ENCODE data around the gene SFTPD.
"Not testable (repeated sequence)": the region's sequence is repeated elsewhere in the genome, so short reads cannot be mapped to it uniquely, and the experiment has no call there.

DNA sequence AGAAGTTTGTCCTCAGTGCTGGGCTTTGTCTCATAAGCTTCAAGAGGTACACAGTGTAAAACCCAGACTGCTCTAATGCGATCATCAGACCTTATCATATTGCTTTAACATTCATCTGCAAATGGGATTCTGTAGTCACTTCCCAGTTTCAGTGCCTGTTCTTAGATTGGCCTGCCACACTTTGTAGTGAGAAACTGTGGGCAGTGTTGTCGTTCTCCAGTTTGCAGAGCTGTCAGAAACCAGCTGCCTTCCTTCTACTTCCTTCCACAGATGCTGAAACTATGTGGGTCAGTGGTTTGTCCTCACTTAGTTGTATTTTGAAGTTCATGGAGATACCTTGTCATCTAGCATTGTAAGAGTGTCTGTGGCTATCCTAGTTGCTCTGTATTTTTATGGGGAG lies 59.9 kb downstream of the SFTPD start:
- TF ChIP-seq, protein P1, sequence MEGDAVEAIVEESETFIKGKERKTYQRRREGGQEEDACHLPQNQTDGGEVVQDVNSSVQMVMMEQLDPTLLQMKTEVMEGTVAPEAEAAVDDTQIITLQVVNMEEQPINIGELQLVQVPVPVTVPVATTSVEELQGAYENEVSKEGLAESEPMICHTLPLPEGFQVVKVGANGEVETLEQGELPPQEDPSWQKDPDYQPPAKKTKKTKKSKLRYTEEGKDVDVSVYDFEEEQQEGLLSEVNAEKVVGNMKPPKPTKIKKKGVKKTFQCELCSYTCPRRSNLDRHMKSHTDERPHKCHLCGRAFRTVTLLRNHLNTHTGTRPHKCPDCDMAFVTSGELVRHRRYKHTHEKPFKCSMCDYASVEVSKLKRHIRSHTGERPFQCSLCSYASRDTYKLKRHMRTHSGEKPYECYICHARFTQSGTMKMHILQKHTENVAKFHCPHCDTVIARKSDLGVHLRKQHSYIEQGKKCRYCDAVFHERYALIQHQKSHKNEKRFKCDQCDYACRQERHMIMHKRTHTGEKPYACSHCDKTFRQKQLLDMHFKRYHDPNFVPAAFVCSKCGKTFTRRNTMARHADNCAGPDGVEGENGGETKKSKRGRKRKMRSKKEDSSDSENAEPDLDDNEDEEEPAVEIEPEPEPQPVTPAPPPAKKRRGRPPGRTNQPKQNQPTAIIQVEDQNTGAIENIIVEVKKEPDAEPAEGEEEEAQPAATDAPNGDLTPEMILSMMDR (IDR thresholded peaks at IDR 0.05): not testable (repeated sequence)
- not testable (repeated sequence) for TF ChIP-seq POLR2A, POLR2AphosphoS5 (IDR thresholded peaks at IDR 0.05)
